Measurements from ENCODE around the gene IL17RC.
"Not testable (repeated sequence)": the region's sequence is repeated elsewhere in the genome, so short reads cannot be mapped to it uniquely, and the experiment has no call there.

The IL17RC gene

GRCh38 chr3:9916734-9917680 is at the start of gene IL17RC:
Gene IL17RC (plus strand): TSS chr3:9917098. CDS start chr3:9917316, 218 bp downstream.
- no peaks in the 10 kb centered on the region for H3K9me3 Mint-ChIP-seq
- H3K27ac Mint-ChIP-seq, result no peak within 1 kb of the TSS
- H3K36me3 Mint-ChIP-seq (ENCODE audit: low read depth), result no peaks in the 10 kb centered on the region
- peaks cover 3% of the 10 kb centered on the region for H3K27me3 Mint-ChIP-seq (ENCODE audit: low read depth)
- peaks cover 8% of the 10 kb centered on the region for H3K4me1 Mint-ChIP-seq (ENCODE audit: low read depth)
- H3K4me3 Mint-ChIP-seq, result peak within 1 kb of the TSS; percentile 72

- H3K9me3 Mint-ChIP-seq, result no peaks in the 10 kb centered on the region
- H3K4me3 Mint-ChIP-seq, result no peak overlapping the region
- H3K4me1 Mint-ChIP-seq (ENCODE audit: low read depth), result peaks cover 2% of the 10 kb centered on the region
- H3K27ac Mint-ChIP-seq, result no peak overlapping the region
- no peaks in the 10 kb centered on the region for H3K36me3 Mint-ChIP-seq (ENCODE audit: low read depth)
- H3K27me3 Mint-ChIP-seq (ENCODE audit: low read depth), result peaks cover 8% of the 10 kb centered on the region
These were observed 49.8 kb upstream of the IL17RC start for GRCh38 chr3:9867106-9867505.

- Mint-ChIP-seq H3K36me3 (ENCODE audit: low read depth) (no peaks in the 10 kb centered on the region), H3K27me3 (ENCODE audit: low read depth) (peaks cover 5% of the 10 kb centered on the region)
These were observed 46.9 kb upstream of the IL17RC start for GRCh38 chr3:9869955-9870354.

GRCh38 chr3:9870978-9871377 is 45.9 kb upstream of the IL17RC start:
- no peaks in the 10 kb centered on the region for H3K36me3 Mint-ChIP-seq (ENCODE audit: low read depth)
- no peak overlapping the region for H3K27ac Mint-ChIP-seq

More at GRCh38 chr3:9869955-9870354, 46.9 kb upstream of the IL17RC start:
- no peaks in the 10 kb centered on the region for H3K9me3 Mint-ChIP-seq
- no peaks in the 10 kb centered on the region for H3K4me1 Mint-ChIP-seq (ENCODE audit: low read depth)
- H3K4me3 Mint-ChIP-seq, result no peak overlapping the region
- no peak overlapping the region for H3K27ac Mint-ChIP-seq

GRCh38 chr3:9872067-9872466 is 44.8 kb upstream of the IL17RC start:
- not testable (repeated sequence) for H3K27ac Mint-ChIP-seq; H3K9me3 Mint-ChIP-seq; H3K36me3 Mint-ChIP-seq (ENCODE audit: low read depth); H3K4me1 Mint-ChIP-seq (ENCODE audit: low read depth); H3K27me3 Mint-ChIP-seq (ENCODE audit: low read depth); H3K4me3 Mint-ChIP-seq

More at GRCh38 chr3:9870978-9871377, 45.9 kb upstream of the IL17RC start:
- Mint-ChIP-seq H3K4me1 (ENCODE audit: low read depth) (no peaks in the 10 kb centered on the region), H3K9me3 (no peaks in the 10 kb centered on the region), H3K27me3 (ENCODE audit: low read depth) (peaks cover 5% of the 10 kb centered on the region), H3K4me3 (no peak overlapping the region)

- H3K4me1 Mint-ChIP-seq (ENCODE audit: low read depth), result no peaks in the 10 kb centered on the region
- no peaks in the 10 kb centered on the region for H3K36me3 Mint-ChIP-seq (ENCODE audit: low read depth)
- H3K9me3 Mint-ChIP-seq, result no peaks in the 10 kb centered on the region
- H3K27me3 Mint-ChIP-seq (ENCODE audit: low read depth), result peaks cover 5% of the 10 kb centered on the region
- H3K27ac Mint-ChIP-seq, result no peak overlapping the region
- no peak overlapping the region for H3K4me3 Mint-ChIP-seq
These were observed 41.5 kb upstream of the IL17RC start for GRCh38 chr3:9875448-9875847.

GRCh38 chr3:9876255-9876654 is 40.6 kb upstream of the IL17RC start:
- not testable (repeated sequence) for H3K27me3 Mint-ChIP-seq (ENCODE audit: low read depth); H3K27ac Mint-ChIP-seq; H3K4me3 Mint-ChIP-seq; H3K36me3 Mint-ChIP-seq (ENCODE audit: low read depth); H3K4me1 Mint-ChIP-seq (ENCODE audit: low read depth); H3K9me3 Mint-ChIP-seq

GRCh38 chr3:9876991-9877390 is 39.9 kb upstream of the IL17RC start:
- Mint-ChIP-seq H3K9me3 (no peaks in the 10 kb centered on the region), H3K27me3 (ENCODE audit: low read depth) (peaks cover 5% of the 10 kb centered on the region)

GRCh38 chr3:9878700-9879099 is 38.2 kb upstream of the IL17RC start:
- H3K4me1 Mint-ChIP-seq (ENCODE audit: low read depth), result no peaks in the 10 kb centered on the region

More at GRCh38 chr3:9876991-9877390, 39.9 kb upstream of the IL17RC start:
- Mint-ChIP-seq H3K4me3 (no peak overlapping the region), H3K27ac (no peak overlapping the region), H3K4me1 (ENCODE audit: low read depth) (no peaks in the 10 kb centered on the region), H3K36me3 (ENCODE audit: low read depth) (no peaks in the 10 kb centered on the region)

GRCh38 chr3:9879830-9880549 is 36.9 kb upstream of the IL17RC start, which contains the start of gene CIDEC:
Gene CIDEC (minus strand): TSS chr3:9880253. CDS start chr3:9878486, 1,767 bp downstream.
- Mint-ChIP-seq H3K36me3 (ENCODE audit: low read depth) (no peaks in the 10 kb centered on the region), H3K4me1 (ENCODE audit: low read depth) (no peaks in the 10 kb centered on the region), H3K9me3 (no peaks in the 10 kb centered on the region), H3K27me3 (ENCODE audit: low read depth) (peaks cover 5% of the 10 kb centered on the region), H3K4me3 (no peak within 1 kb of the TSS), H3K27ac (no peak within 1 kb of the TSS)

More at GRCh38 chr3:9878700-9879099, 38.2 kb upstream of the IL17RC start:
- Mint-ChIP-seq H3K27me3 (ENCODE audit: low read depth) (peaks cover 5% of the 10 kb centered on the region), H3K36me3 (ENCODE audit: low read depth) (no peaks in the 10 kb centered on the region), H3K27ac (no peak overlapping the region), H3K4me3 (no peak overlapping the region), H3K9me3 (no peaks in the 10 kb centered on the region)

- H3K4me3 Mint-ChIP-seq, result no peak overlapping the region
- no peaks in the 10 kb centered on the region for H3K9me3 Mint-ChIP-seq
- peaks cover 5% of the 10 kb centered on the region for H3K27me3 Mint-ChIP-seq (ENCODE audit: low read depth)
- no peak overlapping the region for H3K27ac Mint-ChIP-seq
- no peaks in the 10 kb centered on the region for H3K36me3 Mint-ChIP-seq (ENCODE audit: low read depth)
- H3K4me1 Mint-ChIP-seq (ENCODE audit: low read depth), result no peaks in the 10 kb centered on the region
These were observed 35.5 kb upstream of the IL17RC start for GRCh38 chr3:9881441-9881840.

GRCh38 chr3:9883706-9884554 is 33.0 kb upstream of the IL17RC start:
- no peaks in the 10 kb centered on the region for H3K9me3 Mint-ChIP-seq
- H3K27ac Mint-ChIP-seq, result no peak overlapping the region
- H3K36me3 Mint-ChIP-seq (ENCODE audit: low read depth), result no peaks in the 10 kb centered on the region
- no peak overlapping the region for H3K4me3 Mint-ChIP-seq
- H3K27me3 Mint-ChIP-seq (ENCODE audit: low read depth), result peaks cover 5% of the 10 kb centered on the region
- no peaks in the 10 kb centered on the region for H3K4me1 Mint-ChIP-seq (ENCODE audit: low read depth)

GRCh38 chr3:9884555-9885165 is 32.2 kb upstream of the IL17RC start:
- Mint-ChIP-seq H3K4me3 (no peak overlapping the region), H3K9me3 (no peaks in the 10 kb centered on the region), H3K27me3 (ENCODE audit: low read depth) (peaks cover 2% of the 10 kb centered on the region), H3K36me3 (ENCODE audit: low read depth) (no peaks in the 10 kb centered on the region), H3K27ac (no peak overlapping the region), H3K4me1 (ENCODE audit: low read depth) (peaks cover 2% of the 10 kb centered on the region)

GRCh38 chr3:9886328-9886727 is 30.6 kb upstream of the IL17RC start:
- no peak overlapping the region for H3K27ac Mint-ChIP-seq
- H3K4me1 Mint-ChIP-seq (ENCODE audit: low read depth), result peaks cover 4% of the 10 kb centered on the region
- H3K4me3 Mint-ChIP-seq, result no peak overlapping the region
- H3K9me3 Mint-ChIP-seq, result no peaks in the 10 kb centered on the region
- H3K27me3 Mint-ChIP-seq (ENCODE audit: low read depth), result no peaks in the 10 kb centered on the region
- H3K36me3 Mint-ChIP-seq (ENCODE audit: low read depth), result peaks cover 3% of the 10 kb centered on the region
